Measurements from ENCODE around the gene HDAC4.
"Not testable (repeated sequence)": the region's sequence is repeated elsewhere in the genome, so short reads cannot be mapped to it uniquely, and the experiment has no call there.

Gene HDAC4

DNA sequence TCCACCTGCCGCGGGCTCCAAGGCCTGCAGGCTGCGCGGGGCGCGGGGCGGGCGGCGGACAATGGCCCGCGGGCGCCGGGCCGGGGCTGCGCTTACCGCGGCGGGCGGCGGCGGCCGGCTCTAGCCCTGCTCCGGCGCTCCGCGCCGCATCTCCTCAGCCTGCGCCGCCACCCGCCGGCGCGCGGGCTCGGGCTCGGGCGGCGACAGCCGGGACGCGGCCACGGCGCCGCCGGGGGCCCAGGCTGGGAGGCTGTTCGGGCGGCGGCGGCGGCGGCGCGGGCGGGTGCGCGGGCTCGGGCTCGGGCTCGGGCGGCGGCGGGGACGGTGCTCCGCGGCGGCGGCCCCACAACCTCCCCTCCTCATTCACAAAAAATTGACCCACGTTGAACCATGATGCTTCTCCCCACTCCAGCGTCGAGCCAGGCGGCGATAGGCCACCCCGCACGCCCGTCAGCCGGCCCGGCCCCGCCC is at the start of gene HDAC4:
HDAC4 (minus strand) TSS at position 425 of the 471 bp plus-strand sequence. CDS start 48,321 bp downstream, outside the sequence.
- Histone ChIP-seq H3K4me1 (ENCODE audit: insufficient read depth, low read length) (peaks cover 8% of the 10 kb centered on the region; the same call in 1 of the 2 replicates), H3K36me3 (ENCODE audit: insufficient read depth, low read length) (no peaks in the 10 kb centered on the region), H3K9ac (ENCODE audit: low read depth, low read length) (peak within 1 kb of the TSS; percentile 80), H3K9me3 (ENCODE audit: control insufficient read depth, insufficient read depth, low read length) (no peaks in the 10 kb centered on the region)

DNA sequence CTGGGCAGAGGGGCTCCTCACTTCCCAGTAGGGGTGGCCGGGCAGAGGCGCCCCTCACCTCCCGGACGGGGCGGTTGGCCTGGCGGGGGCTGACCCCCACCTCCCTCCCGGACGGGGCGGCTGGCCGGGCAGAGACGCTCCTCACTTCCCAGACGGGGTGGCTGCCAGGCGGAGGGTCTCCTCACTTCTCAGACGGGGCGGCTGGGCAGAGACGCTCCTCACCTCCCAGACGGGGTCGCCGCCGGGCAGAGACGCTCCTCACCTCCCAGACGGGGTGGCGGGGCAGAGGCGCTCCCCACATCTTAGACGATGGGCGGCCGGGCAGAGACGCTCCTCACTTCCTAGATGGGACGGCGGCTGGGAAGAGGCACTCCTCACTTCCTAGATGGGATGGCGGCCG is 48.6 kb upstream of the HDAC4 start:
- not testable (repeated sequence) for H3K9ac ChIP-seq (ENCODE audit: low read depth, low read length); H3K4me1 ChIP-seq (ENCODE audit: insufficient read depth, low read length); H3K9me3 ChIP-seq (ENCODE audit: control insufficient read depth, insufficient read depth, low read length); H3K36me3 ChIP-seq (ENCODE audit: insufficient read depth, low read length)

DNA sequence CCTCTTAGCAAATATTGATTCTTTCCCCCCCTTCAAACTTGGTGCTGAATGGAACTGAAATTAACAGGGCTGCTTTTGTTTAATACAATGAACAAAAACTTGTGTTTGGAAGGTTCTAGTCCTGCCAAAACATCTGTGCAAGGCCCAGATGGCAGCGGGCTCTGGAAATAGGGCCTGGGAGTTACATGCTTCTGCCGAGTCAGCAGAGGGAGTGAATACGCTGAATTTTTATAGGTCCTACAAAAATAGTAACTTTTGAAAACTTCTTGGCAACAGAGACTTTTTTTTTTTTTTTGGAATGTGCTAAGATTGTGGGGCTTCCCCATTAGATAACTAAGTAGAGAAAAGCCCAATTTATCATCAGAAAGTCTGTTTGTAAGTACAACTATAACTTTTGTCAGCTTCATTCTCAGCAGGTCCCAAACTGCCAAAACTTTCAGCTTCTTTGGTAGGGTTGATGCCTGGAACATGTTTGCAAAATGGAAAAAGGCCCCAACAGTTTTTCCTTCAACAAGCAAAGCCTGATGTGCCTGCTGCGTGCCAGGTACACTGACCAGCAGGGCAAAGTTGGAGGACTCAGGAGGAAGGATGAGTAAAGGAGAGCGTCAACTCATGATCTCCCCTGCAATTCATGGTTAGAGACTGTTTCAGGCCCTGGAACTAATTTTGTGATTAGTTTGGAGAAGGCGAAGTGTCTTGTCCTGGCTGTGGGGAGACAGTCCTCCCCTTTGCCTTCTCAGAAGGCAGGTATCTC is 45.1 kb upstream of the HDAC4 start:
- no peaks in the 10 kb centered on the region for H3K36me3 ChIP-seq (ENCODE audit: insufficient read depth, low read length)
- peaks cover 2% of the 10 kb centered on the region; the same call in 1 of the 2 replicates for H3K9me3 ChIP-seq (ENCODE audit: control insufficient read depth, insufficient read depth, low read length)
- H3K9ac ChIP-seq (ENCODE audit: low read depth, low read length): no peak overlapping the region
- H3K4me1 ChIP-seq (ENCODE audit: insufficient read depth, low read length): no peaks in the 10 kb centered on the region

- Histone ChIP-seq H3K9me3 (ENCODE audit: control insufficient read depth, insufficient read depth, low read length) (peaks cover 2% of the 10 kb centered on the region; the same call in 1 of the 2 replicates), H3K36me3 (ENCODE audit: insufficient read depth, low read length) (no peaks in the 10 kb centered on the region), H3K4me1 (ENCODE audit: insufficient read depth, low read length) (no peaks in the 10 kb centered on the region), H3K9ac (ENCODE audit: low read depth, low read length) (no peak overlapping the region)
Observed at GRCh38 chr2:239444626-239445577, 44.1 kb upstream of the HDAC4 start.

GRCh38 chr2:239443666-239444567 is 43.1 kb upstream of the HDAC4 start:
- H3K9ac ChIP-seq (ENCODE audit: low read depth, low read length): no peak overlapping the region
- no peaks in the 10 kb centered on the region for H3K36me3 ChIP-seq (ENCODE audit: insufficient read depth, low read length)
- H3K4me1 ChIP-seq (ENCODE audit: insufficient read depth, low read length): no peaks in the 10 kb centered on the region
- H3K9me3 ChIP-seq (ENCODE audit: control insufficient read depth, insufficient read depth, low read length): peaks cover 2% of the 10 kb centered on the region; the same call in 1 of the 2 replicates

DNA sequence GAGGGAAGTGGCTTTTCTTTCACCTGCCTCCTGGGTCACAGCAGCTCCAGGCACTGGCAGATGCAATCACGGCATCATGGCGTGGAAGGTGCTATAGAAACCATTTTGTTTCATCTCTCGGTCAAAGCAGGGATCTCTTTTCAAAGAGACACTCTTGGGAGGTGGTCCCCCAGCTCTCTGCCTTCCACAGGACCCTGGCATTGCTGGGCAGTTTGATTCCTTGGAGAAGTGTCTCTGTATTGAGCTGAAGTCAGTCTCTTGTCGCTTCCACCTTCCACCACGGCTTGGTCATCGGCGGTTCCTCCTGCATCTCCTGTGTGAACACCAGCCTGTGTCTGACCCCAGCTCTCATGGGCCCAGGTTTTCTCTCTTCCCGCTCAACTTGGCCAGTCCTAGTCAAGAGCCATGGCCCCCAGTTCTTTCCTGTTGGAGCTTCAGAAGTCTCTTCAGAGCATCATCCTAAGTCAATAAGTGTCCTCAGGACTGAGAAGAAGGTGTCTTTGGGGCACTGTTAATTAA is 42.3 kb upstream of the HDAC4 start:
- H3K9me3 ChIP-seq (ENCODE audit: control insufficient read depth, insufficient read depth, low read length): peaks cover 2% of the 10 kb centered on the region; the same call in 1 of the 2 replicates
- no peak overlapping the region for H3K9ac ChIP-seq (ENCODE audit: low read depth, low read length)
- H3K36me3 ChIP-seq (ENCODE audit: insufficient read depth, low read length): no peaks in the 10 kb centered on the region
- H3K4me1 ChIP-seq (ENCODE audit: insufficient read depth, low read length): no peaks in the 10 kb centered on the region

GRCh38 chr2:239442192-239442591 is 41.4 kb upstream of the HDAC4 start:
- no peak overlapping the region for H3K9ac ChIP-seq (ENCODE audit: low read depth, low read length)
- no peaks in the 10 kb centered on the region for H3K36me3 ChIP-seq (ENCODE audit: insufficient read depth, low read length)
- no peaks in the 10 kb centered on the region for H3K9me3 ChIP-seq (ENCODE audit: control insufficient read depth, insufficient read depth, low read length)
- H3K4me1 ChIP-seq (ENCODE audit: insufficient read depth, low read length): no peaks in the 10 kb centered on the region

DNA sequence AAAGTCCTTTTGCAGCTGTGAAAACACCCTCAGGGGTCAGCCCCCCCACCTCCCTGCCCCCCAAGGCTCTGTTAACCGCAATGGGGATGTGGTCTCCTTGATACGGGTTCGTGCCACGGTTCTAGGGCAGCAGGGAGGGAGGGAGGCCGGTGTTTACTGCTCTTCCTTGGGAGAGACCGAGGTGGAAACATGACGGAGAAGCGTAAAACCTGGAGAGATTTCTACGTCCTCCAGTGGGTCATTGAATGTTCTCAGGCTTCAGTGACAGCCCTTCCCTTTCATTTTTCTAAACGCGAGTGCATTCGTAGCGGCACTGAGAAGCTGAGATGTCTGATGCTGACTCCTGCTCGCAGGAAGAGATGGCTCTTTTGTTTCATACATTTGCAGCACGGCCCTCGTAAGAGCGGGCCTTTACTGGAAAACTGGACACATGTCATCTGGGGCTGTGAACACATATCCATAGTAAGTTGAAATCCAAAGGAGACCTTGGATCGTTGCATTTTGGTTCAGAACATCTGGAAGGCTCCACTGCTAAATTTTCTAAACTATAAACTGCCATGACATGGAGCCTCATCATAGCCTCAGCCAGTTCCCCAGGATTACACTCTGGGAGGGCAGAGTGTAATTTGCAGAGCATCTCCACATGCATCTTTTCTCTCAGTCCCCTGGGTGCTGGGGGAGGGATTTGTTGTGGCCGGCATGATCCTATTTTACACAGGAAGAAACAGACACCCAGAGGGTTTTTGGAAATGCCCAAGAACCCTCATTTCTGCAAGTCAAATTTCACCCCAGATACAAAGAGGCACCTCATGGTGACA is 40.6 kb upstream of the HDAC4 start:
- no peaks in the 10 kb centered on the region for H3K9me3 ChIP-seq (ENCODE audit: control insufficient read depth, insufficient read depth, low read length)
- H3K4me1 ChIP-seq (ENCODE audit: insufficient read depth, low read length): no peaks in the 10 kb centered on the region

GRCh38 chr2:239440511-239440959 is 39.7 kb upstream of the HDAC4 start:
- Histone ChIP-seq H3K9ac (ENCODE audit: low read depth, low read length) (0 out of 2 replicates have a peak overlapping the region, but pooled peaks have one; percentile 2), H3K9me3 (ENCODE audit: control insufficient read depth, insufficient read depth, low read length) (no peaks in the 10 kb centered on the region)

More for the DNA sequence above, 40.6 kb upstream of the HDAC4 start:
- Histone ChIP-seq H3K9ac (ENCODE audit: low read depth, low read length) (no peak overlapping the region), H3K36me3 (ENCODE audit: insufficient read depth, low read length) (no peaks in the 10 kb centered on the region)

DNA sequence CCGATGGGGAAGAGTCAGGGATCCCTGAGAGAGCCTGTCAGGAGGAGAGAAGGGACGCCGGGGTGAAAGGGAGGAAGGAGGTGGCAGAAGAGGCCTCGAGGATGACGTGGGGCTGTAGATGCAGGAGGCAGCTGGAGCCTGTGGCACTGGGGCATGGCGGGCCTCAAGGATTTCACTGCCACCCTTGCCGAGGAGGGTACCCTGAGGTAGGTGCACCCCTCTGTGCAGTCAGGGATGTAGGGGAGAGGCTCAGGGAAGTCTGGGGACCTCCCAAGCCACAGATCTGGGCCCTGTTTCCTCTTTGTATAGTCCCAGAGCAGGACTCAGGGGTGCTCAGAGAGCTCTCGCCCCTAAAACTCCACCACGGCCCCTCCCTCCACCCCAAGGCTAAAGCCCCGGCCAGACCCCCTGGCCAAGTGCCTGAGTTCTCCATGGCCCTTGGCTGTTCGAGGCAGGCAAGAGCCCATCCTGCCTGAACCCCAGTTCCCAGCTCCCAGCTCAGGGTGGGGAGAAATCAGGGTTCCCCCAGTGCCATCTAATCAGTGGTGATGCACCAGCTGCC is 39.0 kb upstream of the HDAC4 start:
- Histone ChIP-seq H3K9ac (ENCODE audit: low read depth, low read length) (no peak overlapping the region), H3K4me1 (ENCODE audit: insufficient read depth, low read length) (no peaks in the 10 kb centered on the region), H3K9me3 (ENCODE audit: control insufficient read depth, insufficient read depth, low read length) (no peaks in the 10 kb centered on the region), H3K36me3 (ENCODE audit: insufficient read depth, low read length) (no peaks in the 10 kb centered on the region)

More at GRCh38 chr2:239440511-239440959, 39.7 kb upstream of the HDAC4 start:
- Histone ChIP-seq H3K4me1 (ENCODE audit: insufficient read depth, low read length) (no peaks in the 10 kb centered on the region), H3K36me3 (ENCODE audit: insufficient read depth, low read length) (no peaks in the 10 kb centered on the region)

- Histone ChIP-seq H3K9ac (ENCODE audit: low read depth, low read length) (no peak overlapping the region), H3K9me3 (ENCODE audit: control insufficient read depth, insufficient read depth, low read length) (no peaks in the 10 kb centered on the region), H3K36me3 (ENCODE audit: insufficient read depth, low read length) (no peaks in the 10 kb centered on the region), H3K4me1 (ENCODE audit: insufficient read depth, low read length) (no peaks in the 10 kb centered on the region)
Observed at GRCh38 chr2:239438995-239439753, 38.4 kb upstream of the HDAC4 start.

- H3K9me3 ChIP-seq (ENCODE audit: control insufficient read depth, insufficient read depth, low read length): no peaks in the 10 kb centered on the region
- no peak overlapping the region for H3K9ac ChIP-seq (ENCODE audit: low read depth, low read length)
- no peaks in the 10 kb centered on the region for H3K4me1 ChIP-seq (ENCODE audit: insufficient read depth, low read length)
Observed at GRCh38 chr2:239438368-239438767, 37.5 kb upstream of the HDAC4 start.

More at GRCh38 chr2:239438368-239438767, 37.5 kb upstream of the HDAC4 start:
- H3K36me3 ChIP-seq (ENCODE audit: insufficient read depth, low read length): no peaks in the 10 kb centered on the region
